ENCODE results near the gene KRT72.

GRCh38 chr12:52564582-52564981 lies 36.7 kb downstream of the KRT72 start:
- TF ChIP-seq CTCF (IDR thresholded peaks at IDR 0.05; ENCODE audit: insufficient read depth, low read length) = no peak
- no peak for TF ChIP-seq POLR2AphosphoS5 (IDR thresholded peaks at IDR 0.05; ENCODE audit: low read depth)
- no peak for TF ChIP-seq REST (IDR thresholded peaks at IDR 0.05; ENCODE audit: insufficient replicate concordance, low read depth)
- no peak for TF ChIP-seq GABPA (IDR thresholded peaks at IDR 0.05; ENCODE audit: low read depth)
- no peak for TF ChIP-seq SPI1 (IDR thresholded peaks at IDR 0.05; ENCODE audit: borderline replicate concordance, low read depth)
